HEK293 (cell line): ENCODE measurements around the gene TBCA.

Source experiments
- BCL11B ChIP-seq: fragments of 450-650 bp; formaldehyde crosslinking; IDR thresholded peaks from 2 replicates; pipeline ENCODE4 v1.5.1; 2016; ENCODE audit warnings: low read depth, missing biosample characterization, missing genetic modification characterization
- GLI2 ChIP-seq: fragments of 450-650 bp; formaldehyde crosslinking; IDR thresholded peaks from 2 replicates; pipeline ENCODE4; 2017; ENCODE audit warnings: missing biosample characterization, missing genetic modification characterization, low read depth, borderline replicate concordance
- HOXD13 ChIP-seq: sonication (generic); formaldehyde crosslinking; IDR thresholded peaks from 2 replicates; pipeline ENCODE4 v1.8.0; 2022; ENCODE audit warnings: missing genetic modification reagents, borderline replicate concordance
- KLF9 ChIP-seq: fragments of 450-650 bp; formaldehyde crosslinking; IDR thresholded peaks from 2 replicates; pipeline ENCODE4 v1.5.1; 2016; ENCODE audit warnings: missing biosample characterization, missing genetic modification characterization, low read depth
- PATZ1 ChIP-seq: fragments of 450-650 bp; formaldehyde crosslinking; IDR thresholded peaks from 2 replicates; pipeline ENCODE4 v1.5.1; 2016; ENCODE audit warnings: missing biosample characterization, missing genetic modification characterization
- PBX3 ChIP-seq: sonication (generic); formaldehyde crosslinking; IDR thresholded peaks from 2 replicates; pipeline ENCODE4 v1.8.1; 2022; ENCODE audit warnings: mild to moderate bottlenecking, moderate library complexity, missing genetic modification reagents
- REST ChIP-seq: fragments of 450-650 bp; formaldehyde crosslinking; IDR thresholded peaks from 2 replicates; pipeline ENCODE4 v1.5.1; 2016; ENCODE audit warnings: missing biosample characterization, missing genetic modification characterization
- YY2 ChIP-seq: fragments of 450-650 bp; formaldehyde crosslinking; IDR thresholded peaks from 2 replicates; pipeline ENCODE4 v1.5.1; 2016; ENCODE audit warnings: missing biosample characterization, missing genetic modification characterization
- ZBTB48 ChIP-seq: fragments of 450-650 bp; formaldehyde crosslinking; IDR thresholded peaks from 2 replicates; pipeline ENCODE4 v1.5.1; 2016; ENCODE audit warnings: missing biosample characterization, missing genetic modification characterization
- ZBTB49 ChIP-seq: fragments of 450-650 bp; formaldehyde crosslinking; IDR thresholded peaks from 2 replicates; pipeline ENCODE4 v1.5.1; 2016; ENCODE audit warnings: missing biosample characterization, missing genetic modification characterization, low read depth
- ZFP41 ChIP-seq: fragments of 450-650 bp; formaldehyde crosslinking; IDR thresholded peaks from 2 replicates; pipeline ENCODE4 v1.5.1; 2016; ENCODE audit warnings: missing biosample characterization, missing genetic modification characterization, borderline replicate concordance
- ZNF174 ChIP-seq: fragments of 450-650 bp; formaldehyde crosslinking; IDR thresholded peaks from 2 replicates; pipeline ENCODE4 v1.5.0; 2017; ENCODE audit warnings: missing biosample characterization, mild to moderate bottlenecking, missing genetic modification characterization
- ZNF37A ChIP-seq: fragments of 450-650 bp; IDR thresholded peaks from 2 replicates; pipeline ENCODE4 v1.5.1; 2018; ENCODE audit warnings: missing biosample characterization, missing genetic modification characterization
- ZNF426 ChIP-seq: fragments of 450-650 bp; formaldehyde crosslinking; IDR thresholded peaks from 2 replicates; pipeline ENCODE4 v1.5.1; 2017; ENCODE audit warnings: missing biosample characterization, missing genetic modification characterization, mild to moderate bottlenecking, inconsistent platforms, moderate library complexity
- ZNF518A ChIP-seq: fragments of 450-650 bp; formaldehyde crosslinking; conservative IDR thresholded peaks from 2 replicates; pipeline ENCODE4 v1.5.1; 2016; ENCODE audit warnings: low read depth, missing biosample characterization, missing genetic modification characterization
- ZNF558 ChIP-seq: fragments of 450-650 bp; formaldehyde crosslinking; IDR thresholded peaks from 2 replicates; pipeline ENCODE4 v1.5.1; 2016; ENCODE audit warnings: missing biosample characterization, missing genetic modification characterization
- ZNF561 ChIP-seq: fragments of 450-650 bp; IDR thresholded peaks from 2 replicates; pipeline ENCODE4 v1.5.1; 2018; ENCODE audit warnings: missing biosample characterization, missing genetic modification characterization, borderline replicate concordance
- ZNF596 ChIP-seq: fragments of 450-650 bp; IDR thresholded peaks from 2 replicates; pipeline ENCODE4 v1.5.0; 2018; ENCODE audit warnings: missing biosample characterization, mild to moderate bottlenecking, missing genetic modification characterization, moderate library complexity
- ZNF704 ChIP-seq: fragments of 450-650 bp; formaldehyde crosslinking; IDR thresholded peaks from 2 replicates; pipeline ENCODE4 v1.5.1; 2016; ENCODE audit warnings: missing biosample characterization, missing genetic modification characterization
- ZNF837 ChIP-seq: fragments of 450-650 bp; formaldehyde crosslinking; IDR thresholded peaks from 2 replicates; pipeline ENCODE4 v1.5.1; 2016; ENCODE audit warnings: missing biosample characterization, missing genetic modification characterization
- TF ChIP-seq, protein P1 (sequence below): fragments of 450-650 bp; formaldehyde crosslinking; IDR thresholded peaks from 2 replicates; pipeline ENCODE4 v1.5.1; 2016; ENCODE audit warnings: missing biosample characterization, missing genetic modification characterization

The TBCA gene

DNA sequence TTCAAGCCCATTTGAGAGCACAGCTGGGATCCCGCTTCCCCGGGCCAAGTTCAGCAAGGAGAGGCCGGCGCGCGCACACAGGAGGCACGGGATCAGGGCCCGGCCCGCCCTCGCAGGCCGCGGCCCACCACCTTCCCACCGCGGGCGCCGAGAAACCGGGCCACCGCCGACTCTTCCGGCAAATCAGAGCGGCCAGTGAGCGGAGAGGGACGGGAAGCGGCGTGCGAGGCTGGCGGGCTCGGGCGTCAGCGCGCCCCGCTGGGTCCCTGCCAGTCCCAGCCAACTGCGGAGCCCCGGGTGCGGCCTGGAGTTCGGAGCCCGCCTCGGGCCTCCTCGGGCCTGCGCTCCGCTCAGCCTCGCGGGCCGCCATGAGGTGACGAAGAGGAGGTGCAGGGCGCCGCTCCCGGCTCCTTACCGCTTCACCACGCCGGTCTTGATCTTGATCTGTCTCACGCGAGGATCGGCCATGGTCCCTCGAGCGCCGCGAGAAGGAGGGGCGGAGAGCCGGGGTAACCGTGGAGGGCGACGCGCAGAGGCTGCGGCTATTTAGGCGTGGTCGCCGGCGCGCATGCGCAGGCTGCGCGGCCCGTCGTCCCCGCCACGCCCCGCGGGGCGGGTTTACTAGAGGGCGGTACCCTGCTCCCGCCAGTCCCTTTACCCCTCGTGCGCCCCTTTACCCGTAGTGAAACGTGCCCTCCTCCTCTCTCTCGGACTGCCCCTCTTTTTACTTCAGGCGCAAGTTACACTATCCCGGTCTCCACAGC is at the start of gene TBCA (continued):
- TF ChIP-seq ZFP41 (tag by site-specific recombination) = no peak
- TF ChIP-seq BCL11B = no peak
- no peak for TF ChIP-seq ZNF837
- TF ChIP-seq REST = peak; percentile 30; the same call in 1 of the 2 replicates
- no peak for TF ChIP-seq ZNF37A (tag by site-specific recombination)
- TF ChIP-seq ZNF558 = no peak
- peak; percentile 71 for TF ChIP-seq ZNF561 (tag by site-specific recombination)
- TF ChIP-seq ZNF596 = peak; percentile 59; the same call in 1 of the 2 replicates
- 0 out of 2 replicates have a peak, but pooled peaks have one; percentile 23 for TF ChIP-seq ZNF174
- TF ChIP-seq YY2 = peak; percentile 49
- no peak for TF ChIP-seq PBX3 (CRISPR knock-in tag)
- TF ChIP-seq GLI2 (tag by site-specific recombination) = no peak
- TF ChIP-seq ZNF426 (tag by site-specific recombination) = no peak
- TF ChIP-seq PATZ1 (tag by site-specific recombination) = peak; percentile 58
- TF ChIP-seq HOXD13 (CRISPR knock-in tag) = no peak
- no peak for TF ChIP-seq ZNF518A (tag by site-specific recombination)
- peak; percentile 69; the same call in 1 of the 2 replicates for TF ChIP-seq ZBTB48 (tag by site-specific recombination)
- no peak for TF ChIP-seq ZNF704 (tag by site-specific recombination)
- TF ChIP-seq, protein P1, sequence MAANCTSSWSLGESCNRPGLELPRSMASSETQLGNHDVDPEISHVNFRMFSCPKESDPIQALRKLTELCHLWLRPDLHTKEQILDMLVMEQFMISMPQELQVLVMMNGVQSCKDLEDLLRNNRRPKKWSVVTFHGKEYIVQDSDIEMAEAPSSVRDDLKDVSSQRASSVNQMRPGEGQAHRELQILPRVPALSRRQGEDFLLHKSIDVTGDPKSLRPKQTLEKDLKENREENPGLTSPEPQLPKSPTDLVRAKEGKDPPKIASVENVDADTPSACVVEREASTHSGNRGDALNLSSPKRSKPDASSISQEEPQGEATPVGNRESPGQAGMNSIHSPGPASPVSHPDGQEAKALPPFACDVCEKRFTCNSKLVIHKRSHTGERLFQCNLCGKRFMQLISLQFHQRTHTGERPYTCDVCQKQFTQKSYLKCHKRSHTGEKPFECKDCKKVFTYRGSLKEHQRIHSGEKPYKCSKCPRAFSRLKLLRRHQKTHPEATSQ (tag by site-specific recombination) = 0 out of 2 replicates have a peak, but pooled peaks have one; percentile 38
- no peak for TF ChIP-seq ZBTB49
- peak; percentile 88 for TF ChIP-seq KLF9 (tag by site-specific recombination)
